Hepatocyte (in vitro differentiated cells): ENCODE measurements around the gene SSC5D. TPM values are rescaled to one million over a fixed set of nuclear protein-coding genes. Genes with fewer than 3 reads are reported as not detected.
"Not testable (repeated sequence)": the region's sequence is repeated elsewhere in the genome, so short reads cannot be mapped to it uniquely, and the experiment has no call there.

Source experiments
- DNase-seq: peaks from one replicate; pipeline ENCODE4 v3.0.0-alpha.2; 2016; ENCODE audit warnings: low spot score
- H2AFZ ChIP-seq: fragments of 200-600 bp; sonication (generic); 2 replicates; pipeline ENCODE4 v1.6.0; 2016; ENCODE audit warnings: antibody characterized with exemption, mild to moderate bottlenecking
- H3K27ac ChIP-seq: fragments of 200-600 bp; sonication (generic); 2 replicates; pipeline ENCODE4 v1.5.1; 2016; ENCODE audit warnings: mild to moderate bottlenecking
- H3K27me3 ChIP-seq: fragments of 200-600 bp; sonication (generic); 2 replicates; pipeline ENCODE4 v1.6.1; 2016
- H3K36me3 ChIP-seq: fragments of 200-600 bp; sonication (generic); replicated peaks from 2 replicates; pipeline ENCODE4 v1.5.1; 2016; ENCODE audit warnings: low read depth; ENCODE audit not compliant: insufficient read depth
- H3K4me1 ChIP-seq: fragments of 200-600 bp; sonication (generic); 2 replicates; pipeline ENCODE4 v1.5.1; 2016; ENCODE audit warnings: mild to moderate bottlenecking, moderate library complexity; ENCODE audit not compliant: insufficient read depth
- H3K4me2 ChIP-seq: fragments of 200-600 bp; sonication (generic); 2 replicates; pipeline ENCODE4 v1.6.0; 2016
- H3K4me3 ChIP-seq: fragments of 200-600 bp; sonication (generic); 2 replicates; pipeline ENCODE4 v1.5.1; 2016; ENCODE audit warnings: mild to moderate bottlenecking
- H3K79me2 ChIP-seq: fragments of 200-600 bp; sonication (generic); 2 replicates; pipeline ENCODE4 v1.6.0; 2017; ENCODE audit warnings: mild to moderate bottlenecking
- H3K9me2 ChIP-seq: fragments of 200-600 bp; sonication (generic); replicated peaks from 2 replicates; pipeline ENCODE4 v1.6.0; 2017; ENCODE audit warnings: mild to moderate bottlenecking; ENCODE audit not compliant: insufficient read depth
- H3K9me3 ChIP-seq: fragments of 200-600 bp; sonication (generic); 2 replicates; pipeline ENCODE4 v1.5.1; 2016; ENCODE audit warnings: low read depth, mild to moderate bottlenecking
- H4K20me1 ChIP-seq: fragments of 200-600 bp; sonication (generic); 2 replicates; pipeline ENCODE4 v1.6.0; 2016; ENCODE audit warnings: mild to moderate bottlenecking; ENCODE audit not compliant: insufficient read depth, poor library complexity, severe bottlenecking
- CTCF ChIP-seq: fragments of 200-600 bp; sonication (generic); IDR thresholded peaks from 2 replicates; pipeline ENCODE4 v1.5.1; 2016; ENCODE audit warnings: antibody characterized with exemption, mild to moderate bottlenecking; ENCODE audit not compliant: poor library complexity
- EZH2 ChIP-seq: fragments of 200-600 bp; sonication (generic); IDR thresholded peaks from 2 replicates; pipeline ENCODE4 v1.6.1; 2016; ENCODE audit warnings: antibody characterized with exemption, mild to moderate bottlenecking, borderline replicate concordance
- EZH2phosphoT487 ChIP-seq: fragments of 200-600 bp; sonication (generic); IDR thresholded peaks from one replicate; pipeline ENCODE4 v1.6.1; 2018; ENCODE audit warnings: antibody characterized with exemption, mild to moderate bottlenecking, low read depth, moderate library complexity; ENCODE audit not compliant: unreplicated experiment, severe bottlenecking
- WGBS: methylation state at CpG from one replicate; pipeline ENCODE4 v1.1.6; 2016; ENCODE audit warnings: low lambda C conversion rate; ENCODE audit errors: missing lambda C conversion rate; 5-methylcytosine and 5-hydroxymethylcytosine counted together
- polyA plus RNA-seq: library from polyadenylated mRNA; unstranded; fragments of >200 nt; fragmentation: Nextera tagmentation; extraction: Ambion mirVana; gene quantifications from 2 replicates; pipeline ENCODE4 v1.2.1, GENCODE V29; 2016
- total RNA-seq: library from RNA; depleted of rRNA; stranded (reverse); fragments of >200 nt; gene quantifications from 2 replicates; pipeline ENCODE4 v1.2.3, GENCODE V29; 2014

Gene SSC5D
- total and polyA plus RNA-seq, 2 experiments from 2014 or later = 0.80 to 5.1 TPM

- Histone ChIP-seq H3K9me2 (no peaks in the 10 kb centered on the region), H2AFZ (no peak overlapping the region), H4K20me1 (no peaks in the 10 kb centered on the region), H3K27ac (no peak overlapping the region), H3K4me2 (no peak overlapping the region), H3K4me1 (no peaks in the 10 kb centered on the region), H3K4me3 (no peak overlapping the region), H3K9me3 (no peaks in the 10 kb centered on the region), H3K36me3 (no peaks in the 10 kb centered on the region), H3K27me3 (peaks cover 65% of the 10 kb centered on the region), H3K79me2 (no peaks in the 10 kb centered on the region)
- no peak for DNase-seq
- WGBS = 80% methylated on average over 8 of the region's 8 CpGs
- TF ChIP-seq EZH2 = no peak
- TF ChIP-seq EZH2phosphoT487 = no peak
- no peak for TF ChIP-seq CTCF
Observed at GRCh38 chr19:55446060-55446459, 42.2 kb upstream of the SSC5D start.

DNA sequence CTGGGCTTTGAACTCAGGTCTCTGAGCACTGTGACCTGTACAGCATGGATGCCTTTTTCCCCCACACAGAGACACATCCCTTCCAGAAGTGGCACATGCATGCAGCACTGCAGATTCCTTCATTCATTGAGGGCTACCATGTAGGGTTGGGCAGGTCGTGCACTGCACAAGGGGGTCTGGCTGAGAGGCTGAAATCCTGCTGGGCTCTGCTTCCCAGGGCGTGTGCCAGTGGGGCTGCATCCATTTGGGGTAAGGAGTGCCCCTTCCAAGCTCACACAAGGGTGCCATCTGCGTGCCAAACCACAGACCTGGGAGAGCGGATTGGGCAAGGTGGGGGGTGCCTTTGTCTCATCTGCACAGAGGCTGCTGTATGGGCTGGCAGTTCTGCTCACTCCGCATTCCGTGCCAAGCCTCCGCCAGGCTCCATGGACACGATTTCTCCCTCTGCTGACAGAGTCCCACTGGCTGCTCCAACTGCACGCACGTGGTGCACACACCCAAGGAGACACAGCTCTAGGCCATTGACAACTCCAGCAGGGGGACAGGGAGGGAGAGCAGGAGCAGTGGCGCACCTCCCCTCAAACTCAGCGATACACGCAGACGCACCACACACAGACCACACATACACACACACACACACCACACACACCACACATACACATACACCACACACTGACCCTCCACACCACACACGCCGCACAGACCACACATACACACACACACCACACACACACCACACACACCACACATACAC lies 40.6 kb upstream of the SSC5D start:
- Histone ChIP-seq H2AFZ (no peak overlapping the region), H3K4me3 (no peak overlapping the region), H3K27ac (no peak overlapping the region), H3K4me2 (no peak overlapping the region), H3K4me1 (peaks cover 11% of the 10 kb centered on the region), H3K9me2 (no peaks in the 10 kb centered on the region), H3K79me2 (no peaks in the 10 kb centered on the region), H3K9me3 (no peaks in the 10 kb centered on the region), H4K20me1 (no peaks in the 10 kb centered on the region), H3K36me3 (no peaks in the 10 kb centered on the region), H3K27me3 (peaks cover 67% of the 10 kb centered on the region)
- no peak for DNase-seq
- WGBS = 31% methylated on average over 10 of the region's 16 CpGs
- no peak for TF ChIP-seq EZH2
- no peak for TF ChIP-seq CTCF
- TF ChIP-seq EZH2phosphoT487 = no peak

- Histone ChIP-seq H3K4me1 (peaks cover 11% of the 10 kb centered on the region), H3K27me3 (peaks cover 67% of the 10 kb centered on the region)
- not testable (repeated sequence) for DNase-seq, H2AFZ ChIP-seq, H3K27ac ChIP-seq, H3K4me3 ChIP-seq, H3K9me2 ChIP-seq, H3K9me3 ChIP-seq, H3K36me3 ChIP-seq, H3K79me2 ChIP-seq, H3K4me2 ChIP-seq, H4K20me1 ChIP-seq
- 100% methylated on average over 2 of the region's 5 CpGs for WGBS
Observed at GRCh38 chr19:55448175-55448490, 40.1 kb upstream of the SSC5D start.

DNA sequence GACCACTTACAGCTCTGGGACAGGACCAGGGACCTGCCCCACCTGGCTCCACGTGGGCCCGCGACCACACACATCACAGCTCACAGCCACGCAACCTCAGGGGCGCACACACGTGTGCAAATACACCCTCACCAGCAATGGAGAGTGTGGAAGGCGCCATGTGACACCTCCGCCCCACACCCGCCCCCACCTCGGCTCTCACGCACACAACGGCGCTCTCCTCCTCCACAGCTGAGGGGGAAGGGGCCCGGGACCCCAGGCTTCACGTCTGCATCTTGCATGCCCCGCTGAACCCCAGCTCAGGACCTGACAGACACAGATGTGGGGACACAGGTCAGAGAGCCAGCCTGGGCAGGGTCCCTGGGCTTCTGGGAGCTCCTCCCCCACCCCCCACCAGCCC lies 38.8 kb upstream of the SSC5D start:
- Histone ChIP-seq H3K4me2 (no peak overlapping the region), H3K27me3 (peaks cover 54% of the 10 kb centered on the region), H3K4me1 (peaks cover 11% of the 10 kb centered on the region), H3K79me2 (no peaks in the 10 kb centered on the region), H3K9me3 (no peaks in the 10 kb centered on the region), H3K36me3 (no peaks in the 10 kb centered on the region), H3K4me3 (no peak overlapping the region), H3K9me2 (no peaks in the 10 kb centered on the region), H2AFZ (no peak overlapping the region), H4K20me1 (no peaks in the 10 kb centered on the region), H3K27ac (no peak overlapping the region)
- WGBS = 77% methylated on average over 7 of the region's 16 CpGs
- TF ChIP-seq EZH2phosphoT487 (no peak), CTCF (no peak), EZH2 (no peak)
- DNase-seq = no peak
